GM21423 (cell line): Measurements from ENCODE around the gene C2orf92.

Experiments
- ATAC-seq: cut with Tn5 transposase; IDR thresholded peaks from one replicate; pipeline ENCODE4 v1.9.1; 2021; ENCODE audit warnings: mild to moderate bottlenecking, moderate library complexity; ENCODE audit not compliant: unreplicated experiment

C2orf92 gene

DNA sequence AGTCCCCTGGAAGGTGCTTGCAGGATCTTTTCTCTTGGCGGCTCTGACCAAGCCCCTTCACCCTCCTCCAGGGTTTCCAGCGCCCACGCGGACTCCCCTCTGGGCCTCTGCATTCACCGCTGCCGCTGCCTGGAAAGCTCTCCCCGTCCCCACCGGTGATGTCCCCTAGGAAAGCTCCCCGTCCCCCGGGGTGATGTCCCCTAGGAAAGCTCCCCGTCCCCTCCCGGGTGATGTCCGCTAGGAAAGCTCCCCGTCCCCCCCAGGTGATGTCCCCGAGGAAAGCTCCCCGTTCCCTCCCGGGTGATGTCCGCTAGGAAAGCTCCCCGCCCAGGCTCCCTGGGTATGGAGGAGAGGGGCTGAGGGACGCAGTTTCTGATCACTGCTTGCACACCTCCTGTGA lies 71.7 kb downstream of the C2orf92 start:
- ATAC-seq = no peak

DNA sequence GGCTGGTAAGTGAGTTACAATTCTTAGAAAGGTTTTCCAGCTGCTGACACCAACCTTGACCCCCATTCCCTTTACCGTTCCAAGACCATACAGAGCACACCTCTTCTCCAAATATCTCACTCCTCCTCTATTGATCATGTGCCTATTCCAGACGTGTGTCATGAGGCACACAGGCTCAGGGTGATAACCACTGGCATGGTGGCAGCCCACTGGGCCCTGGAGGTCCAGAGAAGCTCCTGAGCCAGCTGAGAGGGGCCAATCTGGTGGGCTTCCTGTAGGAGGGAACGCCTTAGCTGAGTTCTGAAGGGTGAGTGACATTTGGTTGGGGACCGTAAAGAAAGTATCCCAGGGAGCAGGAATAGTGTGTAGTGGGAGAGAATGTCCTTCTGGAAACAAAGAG lies 72.2 kb downstream of the C2orf92 start:
- ATAC-seq = no peak

DNA sequence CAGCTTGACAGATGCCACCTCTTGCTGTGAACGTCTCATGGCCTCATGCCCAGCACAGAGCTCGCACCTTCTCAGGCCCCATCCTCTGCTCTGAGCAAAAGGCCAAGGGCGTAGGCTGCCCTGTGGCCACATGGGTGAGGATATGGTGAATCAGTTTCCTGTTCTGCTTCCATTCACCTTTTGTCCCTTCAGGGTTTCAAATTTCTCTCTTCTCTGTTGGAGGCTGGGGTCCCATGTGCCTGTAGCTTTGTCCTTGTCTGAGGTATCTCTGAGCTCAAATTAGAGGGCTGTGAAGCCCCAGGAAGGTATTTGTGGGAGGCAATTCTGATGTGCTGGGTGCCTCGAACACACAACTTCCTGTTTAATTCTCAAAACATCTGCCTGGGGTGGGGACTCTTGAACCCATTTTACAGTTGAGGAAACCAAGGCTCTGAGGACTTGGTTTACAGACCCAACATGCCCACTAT lies 72.9 kb downstream of the C2orf92 start:
- ATAC-seq = no peak

DNA sequence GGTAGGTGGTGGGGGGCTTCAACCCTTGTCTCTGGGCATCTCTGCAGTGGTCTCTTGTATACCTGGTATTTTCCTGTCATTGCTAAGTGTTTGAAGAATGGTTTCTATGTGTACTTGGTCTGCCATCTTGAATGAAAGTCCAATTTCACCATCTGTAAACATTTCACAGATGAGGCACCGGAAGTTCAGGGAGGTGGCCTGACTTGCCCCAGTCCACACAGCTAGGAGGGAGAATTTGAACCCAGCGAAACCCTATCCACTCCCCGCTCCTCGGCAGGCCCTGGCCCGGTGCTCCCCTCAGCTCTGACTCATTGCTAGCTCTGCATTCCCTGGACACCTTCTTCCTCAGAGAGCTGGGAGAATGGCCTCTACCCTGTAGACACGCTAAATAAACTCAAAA lies 74.4 kb downstream of the C2orf92 start:
- ATAC-seq = no peak

DNA sequence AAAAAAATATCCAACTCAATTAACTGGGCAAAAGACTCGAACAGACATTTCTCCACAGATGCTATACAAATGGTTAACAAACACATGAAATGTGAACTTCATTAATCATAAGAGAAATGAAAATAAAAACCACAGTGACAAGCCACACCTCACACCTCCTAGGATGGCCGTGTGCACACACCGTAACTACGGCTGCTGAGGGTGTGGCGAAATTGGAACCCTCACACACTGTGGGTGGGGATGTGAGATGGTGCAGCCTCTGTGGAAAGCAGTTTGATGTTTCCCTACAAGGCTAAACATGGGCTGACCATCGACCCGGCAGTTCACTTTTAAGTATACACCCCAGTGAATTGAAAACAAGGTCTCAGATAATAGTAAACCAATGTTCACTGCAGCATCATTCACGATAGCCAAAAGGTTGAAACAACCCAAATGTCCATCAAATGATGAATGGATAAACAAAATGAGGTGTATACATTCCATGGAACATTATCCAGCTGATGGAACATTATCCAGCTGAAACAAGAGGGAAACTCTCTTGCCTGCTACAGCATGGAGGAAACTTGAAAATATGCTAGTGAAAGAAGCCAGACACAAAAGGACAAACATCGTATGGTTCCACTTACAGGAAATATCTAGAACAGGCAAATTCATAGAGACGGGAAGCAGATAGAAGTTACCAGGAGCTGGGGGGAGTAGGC lies 76.1 kb downstream of the C2orf92 start:
- no peak for ATAC-seq

DNA sequence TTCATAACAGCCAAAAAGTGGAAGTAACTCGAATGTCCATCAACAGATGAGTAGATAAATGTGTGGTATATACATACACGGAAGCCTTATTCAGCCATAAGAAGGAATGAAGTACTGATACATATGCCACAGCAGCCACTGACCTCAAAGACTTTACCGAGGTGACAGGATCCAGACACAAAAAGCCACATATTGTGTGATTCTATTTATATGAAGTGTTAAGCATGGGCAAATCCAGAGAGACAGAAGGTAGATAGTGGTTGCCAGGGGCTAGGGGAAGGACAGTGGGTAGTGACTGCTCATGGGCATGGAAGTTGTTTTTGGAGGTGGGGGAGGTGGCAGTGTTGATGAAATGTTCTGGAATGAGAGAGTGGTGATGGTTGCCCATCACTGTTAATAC lies 77.8 kb downstream of the C2orf92 start:
- no peak for ATAC-seq

DNA sequence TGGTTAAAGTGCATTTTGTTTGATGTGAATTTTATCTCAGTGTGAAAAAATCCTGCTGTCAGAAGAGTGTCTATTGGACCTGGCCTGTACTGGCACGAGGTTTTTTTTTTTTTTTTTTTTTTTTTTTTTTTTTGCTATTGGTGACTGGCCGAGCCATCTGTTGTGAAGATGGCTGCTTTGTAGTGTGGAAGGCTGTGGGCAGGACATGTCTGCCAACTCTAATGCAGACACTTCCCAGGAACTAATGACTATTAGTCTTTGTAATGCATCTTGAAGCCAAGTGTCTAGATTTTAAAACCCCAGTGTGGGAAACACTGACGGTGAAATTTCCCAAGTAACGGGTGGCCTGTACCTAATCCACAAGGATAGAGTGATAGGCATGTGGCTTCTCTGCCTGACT lies 78.2 kb downstream of the C2orf92 start:
- ATAC-seq = no peak

DNA sequence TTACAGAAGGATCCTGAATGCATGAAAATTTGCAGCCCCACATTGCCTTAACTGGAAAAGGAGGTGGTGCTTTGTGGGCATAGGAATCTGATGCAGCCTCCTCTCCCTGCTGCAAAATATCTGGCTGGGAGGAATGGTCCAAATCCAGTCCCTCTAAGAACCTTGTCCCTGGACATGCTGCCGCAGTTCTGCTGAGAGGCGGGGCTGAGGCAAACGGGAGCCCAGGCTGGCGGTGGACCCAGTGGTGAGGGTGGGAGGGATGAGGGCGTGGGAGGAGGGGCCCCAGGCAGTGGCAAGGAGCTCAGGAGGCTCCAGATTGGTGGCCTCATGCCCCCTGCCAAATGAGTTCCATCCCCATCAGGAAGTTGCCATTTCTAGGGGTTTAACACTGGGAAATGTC lies 80.1 kb downstream of the C2orf92 start:
- ATAC-seq = no peak

DNA sequence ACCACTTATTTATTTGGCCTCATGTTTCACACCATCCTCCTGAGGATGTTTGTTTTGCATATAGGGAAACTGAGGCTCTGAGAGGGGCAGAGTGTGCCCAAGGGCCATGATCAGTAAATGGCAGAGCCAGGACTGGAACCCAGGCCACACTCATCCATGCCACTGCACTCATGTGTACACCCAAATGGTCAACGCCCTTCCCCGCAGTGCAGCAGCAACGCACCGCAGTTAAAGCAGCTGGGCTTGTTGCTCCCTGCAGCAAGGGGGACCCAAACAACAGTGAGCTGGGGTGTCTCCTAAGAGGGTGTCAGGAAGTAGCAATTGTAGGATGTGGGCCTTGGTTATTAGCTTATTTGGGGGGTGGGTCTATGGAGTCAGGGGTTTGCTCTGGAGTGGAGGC lies 80.5 kb downstream of the C2orf92 start:
- ATAC-seq = no peak

DNA sequence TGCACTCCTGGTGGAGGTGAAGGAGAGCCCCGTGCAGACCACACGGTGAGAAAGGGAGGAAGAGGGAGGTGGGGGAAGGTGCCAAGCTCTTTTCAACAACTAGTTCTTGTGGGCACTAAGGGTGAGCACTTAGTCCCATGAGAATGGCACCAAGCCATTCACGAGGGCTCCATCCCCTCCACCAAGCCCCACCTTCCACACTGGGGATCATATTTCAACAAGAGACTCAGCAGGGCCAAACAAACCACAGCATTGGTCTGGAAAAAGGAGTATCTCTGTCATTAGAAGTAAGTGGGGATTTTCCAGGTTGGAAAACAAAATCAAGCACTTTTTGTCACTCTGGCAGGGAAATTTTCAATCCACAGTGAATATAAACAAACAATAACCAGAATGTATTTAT lies 82.2 kb downstream of the C2orf92 start:
- no peak for ATAC-seq
